Prostate gland (tissue), 2 donors: ENCODE data around the gene SMC1A.

Source experiments
- CTCF ChIP-seq, 4 experiments: fragments of 200-600 bp in 2 of 4; fragments of 450-650 bp in 2 of 4; sonication (generic) in 2 of 4; IDR thresholded peaks; 1 replicate in 3 of 4; 2 replicates in 1 of 4; pipeline ENCODE4 v1.5.1; 2016 to 2019; ENCODE audit warnings: antibody characterized with exemption in 4 of 4, mild to moderate bottlenecking in 2 of 4, moderate library complexity in 2 of 4
- POLR2AphosphoS5 ChIP-seq: sonication (generic); formaldehyde crosslinking; IDR thresholded peaks from one replicate; pipeline ENCODE4 v1.6.1; 2017; ENCODE audit warnings: antibody characterized with exemption

DNA sequence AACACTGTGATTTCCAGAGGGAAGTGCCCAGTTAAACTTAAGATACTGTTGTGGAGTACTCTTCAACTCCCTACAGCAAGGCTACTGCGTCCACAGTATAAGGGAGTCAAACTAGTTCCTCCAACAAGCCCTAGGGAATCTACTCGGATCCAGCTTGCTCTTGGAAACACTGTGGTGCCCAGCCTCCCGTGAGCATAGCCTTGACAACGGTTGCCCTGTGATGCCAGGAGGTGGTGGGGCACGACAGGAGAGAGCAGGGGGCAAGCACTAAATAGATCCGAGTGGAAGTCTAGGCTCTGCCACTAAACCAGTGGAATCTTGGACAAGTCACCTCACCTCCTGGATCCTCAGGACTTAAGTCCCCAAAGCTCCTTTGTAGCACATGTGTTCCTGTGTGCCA lies 45.6 kb downstream of the SMC1A start:
- TF ChIP-seq CTCF (IDR thresholded peaks at IDR 0.05) (no peak), POLR2AphosphoS5 (no peak)
